HG03442 (cell line): ENCODE data around the gene SLC15A4.
"Not testable (repeated sequence)": the region's sequence is repeated elsewhere in the genome, so short reads cannot be mapped to it uniquely, and the experiment has no call there.

ENCODE experiments used
- ATAC-seq: cut with Tn5 transposase; IDR thresholded peaks from one replicate; pipeline ENCODE4 v1.9.1; 2021; ENCODE audit warnings: mild to moderate bottlenecking, moderate library complexity; ENCODE audit not compliant: unreplicated experiment

The SLC15A4 gene

GRCh38 chr12:128815779-128816642 is 7.7 kb downstream of the SLC15A4 start:
- no peak for ATAC-seq

- ATAC-seq: no peak
These were observed 9.1 kb downstream of the SLC15A4 start for GRCh38 chr12:128814411-128815261.

GRCh38 chr12:128813883-128814282 is 9.9 kb downstream of the SLC15A4 start:
- peak; percentile 31 for ATAC-seq

- no peak for ATAC-seq
These were observed 10.4 kb downstream of the SLC15A4 start for GRCh38 chr12:128813392-128813791.

- peak; percentile 18 for ATAC-seq
These were observed 12.0 kb downstream of the SLC15A4 start for GRCh38 chr12:128811806-128812205.

- ATAC-seq: peak; percentile 77
These were observed 13.3 kb downstream of the SLC15A4 start for GRCh38 chr12:128810182-128811127.

GRCh38 chr12:128808651-128809050 is 15.1 kb downstream of the SLC15A4 start:
- ATAC-seq: no peak

GRCh38 chr12:128807161-128807724 is 16.5 kb downstream of the SLC15A4 start:
- no peak for ATAC-seq

GRCh38 chr12:128806573-128806972 is 17.2 kb downstream of the SLC15A4 start:
- no peak for ATAC-seq

- ATAC-seq: not testable (repeated sequence)
These were observed 18.4 kb downstream of the SLC15A4 start for GRCh38 chr12:128805406-128805805.

- ATAC-seq: no peak
These were observed 19.0 kb downstream of the SLC15A4 start for GRCh38 chr12:128804762-128805161.

GRCh38 chr12:128803788-128804187 is 20.0 kb downstream of the SLC15A4 start:
- ATAC-seq: no peak

GRCh38 chr12:128802756-128803155 is 21.0 kb downstream of the SLC15A4 start:
- ATAC-seq: no peak

GRCh38 chr12:128801879-128802391 is 21.8 kb downstream of the SLC15A4 start:
- no peak for ATAC-seq

- no peak for ATAC-seq
These were observed 23.2 kb downstream of the SLC15A4 start for GRCh38 chr12:128800606-128801005.

GRCh38 chr12:128798571-128799341 is 25.0 kb downstream of the SLC15A4 start:
- peak; percentile 25 for ATAC-seq

GRCh38 chr12:128797119-128798118 is 26.3 kb downstream of the SLC15A4 start:
- ATAC-seq: peak; percentile 44
